H9 (cell line): ENCODE measurements around the gene CRABP2. TPM values are rescaled to one million over a fixed set of nuclear protein-coding genes. Genes with fewer than 3 reads are reported as not detected.

Source experiments
- DNase-seq: peaks from one replicate; pipeline ENCODE4 v3.0.0-alpha.2; 2017
- H2AFZ ChIP-seq: one replicate; pipeline ENCODE4 v1.6.1; 2013; ENCODE audit warnings: mild to moderate bottlenecking, low read length, control low read depth, moderate library complexity
- H2AK5ac ChIP-seq: 2 replicates; pipeline ENCODE4 v1.6.1; 2013; ENCODE audit warnings: low read length, control low read depth, mixed read lengths; ENCODE audit not compliant: insufficient read length
- H2BK120ac ChIP-seq: one replicate; pipeline ENCODE4 v1.6.1; 2013; ENCODE audit warnings: low read depth, mild to moderate bottlenecking, low read length, control low read depth, inconsistent platforms; ENCODE audit not compliant: poor library complexity, severe bottlenecking
- H2BK12ac ChIP-seq: 2 replicates; pipeline ENCODE4 v1.6.1; 2013; ENCODE audit warnings: low read length, control low read depth, mixed read lengths, low read depth; ENCODE audit not compliant: insufficient read length
- H2BK15ac ChIP-seq: 2 replicates; pipeline ENCODE4 v1.6.1; 2013; ENCODE audit warnings: low read depth, low read length, control low read depth
- H2BK20ac ChIP-seq: one replicate; pipeline ENCODE4 v1.6.1; 2013; ENCODE audit warnings: low read depth, mild to moderate bottlenecking, low read length, control low read depth, inconsistent platforms; ENCODE audit not compliant: poor library complexity, severe bottlenecking
- H2BK5ac ChIP-seq: 2 replicates; pipeline ENCODE4 v1.6.1; 2013; ENCODE audit warnings: low read length, control low read depth, mixed read lengths; ENCODE audit not compliant: insufficient read length
- H3K14ac ChIP-seq: 2 replicates; pipeline ENCODE4 v1.6.1; 2013; ENCODE audit warnings: low read length, control low read depth; ENCODE audit not compliant: insufficient read depth
- H3K18ac ChIP-seq: 2 replicates; pipeline ENCODE4 v1.6.1; 2013; ENCODE audit warnings: low read depth, mild to moderate bottlenecking, mixed read lengths, low read length, control low read depth; ENCODE audit not compliant: insufficient read length
- H3K23ac ChIP-seq: 2 replicates; pipeline ENCODE4 v1.6.1; 2013; ENCODE audit warnings: low read length, control low read depth, mixed read lengths, low read depth; ENCODE audit not compliant: insufficient read length
- H3K23me2 ChIP-seq: 2 replicates; pipeline ENCODE4 v1.6.1; 2013; ENCODE audit warnings: low read depth, mild to moderate bottlenecking, mixed read lengths, low read length, control low read depth; ENCODE audit not compliant: insufficient read length, poor library complexity, severe bottlenecking
- H3K27ac ChIP-seq: 2 replicates; pipeline ENCODE4 v1.5.1; 2013; ENCODE audit warnings: low read length, control low read depth, mixed read lengths, low read depth; ENCODE audit not compliant: insufficient read length
- H3K27me3 ChIP-seq: 2 replicates; pipeline ENCODE4 v1.6.1; 2013; ENCODE audit warnings: low read length, control low read depth, inconsistent platforms; ENCODE audit not compliant: insufficient read depth
- H3K4ac ChIP-seq: 2 replicates; pipeline ENCODE4 v1.6.1; 2013; ENCODE audit warnings: low read depth, mild to moderate bottlenecking, control low read depth, inconsistent platforms, low read length, moderate library complexity
- H3K4me1 ChIP-seq: 2 replicates; pipeline ENCODE4 v1.6.1; 2013; ENCODE audit warnings: low read length, control low read depth, inconsistent platforms; ENCODE audit not compliant: insufficient read depth
- H3K4me2 ChIP-seq: 2 replicates; pipeline ENCODE4 v1.6.1; 2013; ENCODE audit warnings: low read length, control low read depth, mixed read lengths; ENCODE audit not compliant: insufficient read length, insufficient read depth
- H3K56ac ChIP-seq: 2 replicates; pipeline ENCODE4 v1.6.1; 2013; ENCODE audit warnings: low read depth, mild to moderate bottlenecking, mixed read lengths, low read length, control low read depth; ENCODE audit not compliant: insufficient read length
- H3K79me1 ChIP-seq: 2 replicates; pipeline ENCODE4 v1.6.1; 2013; ENCODE audit warnings: low read depth, mild to moderate bottlenecking, moderate library complexity, low read length, control low read depth, inconsistent platforms; ENCODE audit not compliant: insufficient read depth, poor library complexity, severe bottlenecking
- H3K79me2 ChIP-seq: 2 replicates; pipeline ENCODE4 v1.6.1; 2013; ENCODE audit warnings: low read length, control low read depth, inconsistent platforms; ENCODE audit not compliant: insufficient read depth
- H3K9ac ChIP-seq: 2 replicates; pipeline ENCODE4 v1.6.1; 2013; ENCODE audit warnings: low read length, control low read depth, mixed read lengths; ENCODE audit not compliant: insufficient read length; ENCODE audit errors: extremely low read depth
- H3K9me3 ChIP-seq: one replicate; pipeline ENCODE4 v1.6.1; 2013; ENCODE audit warnings: low read depth, low read length, inconsistent platforms; ENCODE audit not compliant: control insufficient read depth
- H3T11ph ChIP-seq: one replicate; pipeline ENCODE4 v1.6.1; 2013; ENCODE audit warnings: mild to moderate bottlenecking, low read length, control low read depth, inconsistent platforms
- H4K20me1 ChIP-seq: one replicate; pipeline ENCODE4 v1.6.1; 2013; ENCODE audit not compliant: control insufficient read depth, insufficient read length, insufficient read depth
- H4K5ac ChIP-seq: 2 replicates; pipeline ENCODE4 v1.6.1; 2013; ENCODE audit warnings: low read depth, mild to moderate bottlenecking, mixed read lengths, low read length, control low read depth; ENCODE audit not compliant: insufficient read length
- H4K8ac ChIP-seq: replicated peaks from 2 replicates; pipeline ENCODE4 v1.6.1; 2013; ENCODE audit warnings: low read length, control low read depth, mixed read lengths, low read depth; ENCODE audit not compliant: insufficient read length
- H4K91ac ChIP-seq: 2 replicates; pipeline ENCODE4 v1.6.1; 2013; ENCODE audit warnings: low read depth, mild to moderate bottlenecking, moderate library complexity, mixed read lengths, low read length, control low read depth; ENCODE audit not compliant: insufficient read length
- H3K27ac Mint-ChIP-seq, 3 experiments: 2 replicates in 2 of 3; 3 replicates in 1 of 3; pipeline ENCODE4 v1.8.0; 2020 to 2021; ENCODE audit warnings: mixed read lengths in 3 of 3, mild to moderate bottlenecking in 1 of 3, moderate library complexity in 1 of 3
- H3K27me3 Mint-ChIP-seq: 2 replicates; pipeline ENCODE4 v1.8.0; 2021; ENCODE audit warnings: low read depth, mild to moderate bottlenecking, moderate library complexity, mixed read lengths
- H3K36me3 Mint-ChIP-seq, 3 experiments: 2 replicates in 2 of 3; 3 replicates in 1 of 3; pipeline ENCODE4 v1.8.0; 2020 to 2021; ENCODE audit warnings: low read depth in 3 of 3, mixed read lengths in 3 of 3; ENCODE audit not compliant: insufficient read depth in 1 of 3
- H3K4me1 Mint-ChIP-seq, 2 experiments: 2 replicates each; pipeline ENCODE4 v1.8.0; 2020; ENCODE audit warnings: mixed read lengths in 2 of 2
- H3K4me3 Mint-ChIP-seq, 2 experiments: 2 replicates in 1 of 2; 3 replicates in 1 of 2; pipeline ENCODE4 v1.8.0; 2020 to 2021; ENCODE audit warnings: mild to moderate bottlenecking in 2 of 2, mixed read lengths in 2 of 2, moderate library complexity in 1 of 2
- H3K9me3 Mint-ChIP-seq, 2 experiments: 2 replicates in 1 of 2; 3 replicates in 1 of 2; pipeline ENCODE4 v1.8.0; 2020; ENCODE audit warnings: mild to moderate bottlenecking in 2 of 2, mixed read lengths in 2 of 2, moderate library complexity in 1 of 2
- CTCF ChIP-seq: fragments of 200-600 bp; sonication (generic); conservative IDR thresholded peaks from 3 replicates; pipeline ENCODE4 v1.8.0; 2021; ENCODE audit warnings: antibody characterized with exemption, mild to moderate bottlenecking
- WGBS: extraction: QIAGEN DNeasy Blood & Tissue Kit; methylation state at CpG from one replicate; pipeline ENCODE4 v1.1.7; 2013; ENCODE audit warnings: missing lambda C conversion rate, low lambda C conversion rate, mixed read lengths; ENCODE audit not compliant: insufficient read length; ENCODE audit errors: extremely low coverage; 5-methylcytosine and 5-hydroxymethylcytosine counted together
- total RNA-seq: library from RNA; stranded (reverse); gene quantifications from 2 replicates; pipeline ENCODE4 v1.2.1, GENCODE V29; 2021

The CRABP2 gene
- total RNA-seq, 1 experiment from 2014 or later = 184 TPM

- WGBS = no CpG with 5 or more reads among the region's 10 CpGs
- H3K9me3 Mint-ChIP-seq = peaks cover 0 to 5% of the 10 kb centered on the region in 2 experiments; a peak in 1 of 5 replicates
- Histone ChIP-seq H3T11ph (no peak overlapping the region), H4K8ac (no peak overlapping the region), H3K79me1 (no peaks in the 10 kb centered on the region), H3K56ac (no peak overlapping the region), H4K5ac (no peak overlapping the region), H2BK5ac (no peak overlapping the region), H3K79me2 (no peaks in the 10 kb centered on the region), H3K9ac (no peak overlapping the region), H3K27me3 (no peaks in the 10 kb centered on the region), H3K14ac (no peak overlapping the region), H3K4me1 (peaks cover 17% of the 10 kb centered on the region; the same call in 1 of the 2 replicates), H3K4ac (no peak overlapping the region), H3K9me3 (no peaks in the 10 kb centered on the region), H3K23me2 (peaks cover 10% of the 10 kb centered on the region), H2BK15ac (no peak overlapping the region), H3K4me2 (peak overlapping the region; percentile 53), H4K91ac (no peak overlapping the region), H2BK12ac (no peak overlapping the region), H2AFZ (no peak overlapping the region), H3K23ac (no peak overlapping the region), H3K18ac (no peak overlapping the region), H3K27ac (no peak overlapping the region), H2AK5ac (no peak overlapping the region), H2BK120ac (no peak overlapping the region), H2BK20ac (no peak overlapping the region), H4K20me1 (no peaks in the 10 kb centered on the region)
- DNase-seq = no peak
- no peak for TF ChIP-seq CTCF
- H3K36me3 Mint-ChIP-seq = no peaks in the 10 kb centered on the region
- peak overlapping the region in 1 of 3 experiments; percentile 90; a peak in 1 of 7 replicates for H3K27ac Mint-ChIP-seq
- peaks cover 13% of the 10 kb centered on the region for H3K27me3 Mint-ChIP-seq
- H3K4me1 Mint-ChIP-seq = peaks cover 57 to 58% of the 10 kb centered on the region in 2 experiments
- 0 out of 5 replicates have a peak overlapping the region, but pooled peaks of 1 of the 2 experiments have one; percentile 75 for H3K4me3 Mint-ChIP-seq
Observed at GRCh38 chr1:156691191-156691590, 14.2 kb downstream of the CRABP2 start.
